Measurements from ENCODE around the gene ANKRD24.
"Not testable (repeated sequence)": the region's sequence is repeated elsewhere in the genome, so short reads cannot be mapped to it uniquely, and the experiment has no call there.

ANKRD24 gene

GRCh38 chr19:4199699-4200293, 17.3 kb downstream of the ANKRD24 start:
- DNase-seq, result no peak

GRCh38 chr19:4200940-4201542, 18.6 kb downstream of the ANKRD24 start:
- DNase-seq, result no peak

DNA sequence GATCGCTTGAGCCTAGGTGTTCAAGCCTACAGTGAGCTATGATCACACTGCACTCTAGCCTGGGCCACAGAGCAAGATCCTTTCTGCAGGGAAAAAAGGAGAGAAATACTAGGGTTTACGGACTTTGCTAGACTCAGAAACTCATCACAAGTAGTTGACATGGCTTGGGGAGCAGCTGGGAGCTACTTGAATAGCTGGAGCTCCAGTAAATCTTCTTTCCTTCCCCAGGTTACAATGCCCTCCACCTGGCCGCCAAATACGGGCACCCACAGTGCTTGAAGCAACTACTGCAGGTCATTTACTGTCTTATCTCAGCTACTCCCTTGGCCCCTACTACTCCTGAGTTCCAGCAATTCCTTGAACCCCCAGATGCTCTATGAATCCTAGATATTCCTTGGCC, 19.3 kb downstream of the ANKRD24 start:
- DNase-seq, result no peak

DNA sequence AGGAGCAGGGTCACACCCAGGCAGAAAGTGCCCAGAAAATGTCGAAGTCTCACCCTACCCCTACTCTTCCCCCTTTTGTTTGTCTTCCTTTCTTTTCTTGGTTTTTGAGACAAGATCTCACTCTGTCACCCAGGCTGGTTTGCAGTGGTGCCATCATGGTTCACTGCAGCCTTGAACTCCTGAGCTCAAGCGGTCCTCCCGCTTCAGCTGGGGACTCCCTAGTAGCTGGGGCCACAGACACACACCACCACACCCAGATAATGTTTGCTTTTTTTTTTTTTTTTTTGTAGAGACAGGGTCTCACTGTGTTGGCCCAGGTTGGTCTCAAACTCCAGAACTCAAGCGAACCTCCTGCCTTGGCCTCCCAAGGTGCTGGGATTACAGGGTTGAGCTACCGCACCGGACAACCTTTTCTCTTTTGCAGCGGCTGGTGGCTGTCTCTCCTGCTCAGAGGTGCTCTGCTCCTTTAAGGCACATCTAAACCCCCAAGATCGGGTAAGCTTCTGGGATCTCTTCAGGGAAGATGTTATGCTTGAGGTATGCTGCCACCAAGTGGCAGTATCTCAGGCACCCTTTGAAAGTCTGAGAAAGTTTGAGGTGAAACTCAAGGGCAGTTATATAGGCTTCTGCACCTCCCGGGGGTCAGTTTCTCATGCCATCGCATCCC, 24.5 kb downstream of the ANKRD24 start:
- DNase-seq, result peak; percentile 25

GRCh38 chr19:4208385-4209094, 26.1 kb downstream of the ANKRD24 start:
- peak; percentile 42 for DNase-seq

DNA sequence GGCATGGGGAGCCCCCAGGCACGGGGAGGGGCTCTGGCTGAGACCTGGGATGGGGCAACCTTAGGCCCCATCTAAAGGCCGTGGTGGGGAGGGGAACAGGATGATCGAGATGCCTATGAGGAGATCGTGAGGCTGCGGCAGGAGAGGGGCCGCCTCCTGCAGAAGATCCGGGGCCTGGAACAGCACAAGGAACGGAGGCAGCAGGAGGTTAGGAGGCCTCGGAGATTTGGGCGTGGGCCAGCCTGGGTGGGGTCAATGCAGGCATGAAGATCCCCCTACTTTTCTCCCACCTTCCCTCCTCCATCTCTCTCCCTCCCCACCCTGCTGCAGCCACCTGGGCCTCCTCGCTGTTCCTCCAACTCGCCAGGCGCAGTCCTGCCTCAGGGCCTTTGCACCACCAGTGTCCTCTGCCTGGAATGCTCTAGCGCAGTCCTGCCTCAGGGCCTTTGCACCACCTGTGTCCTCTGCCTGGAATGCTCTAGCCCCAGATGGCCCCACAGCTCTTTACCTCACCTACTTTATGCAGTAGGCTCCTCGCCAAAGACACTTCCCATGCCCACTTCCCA, 27.8 kb downstream of the ANKRD24 start:
- no peak for DNase-seq

DNA sequence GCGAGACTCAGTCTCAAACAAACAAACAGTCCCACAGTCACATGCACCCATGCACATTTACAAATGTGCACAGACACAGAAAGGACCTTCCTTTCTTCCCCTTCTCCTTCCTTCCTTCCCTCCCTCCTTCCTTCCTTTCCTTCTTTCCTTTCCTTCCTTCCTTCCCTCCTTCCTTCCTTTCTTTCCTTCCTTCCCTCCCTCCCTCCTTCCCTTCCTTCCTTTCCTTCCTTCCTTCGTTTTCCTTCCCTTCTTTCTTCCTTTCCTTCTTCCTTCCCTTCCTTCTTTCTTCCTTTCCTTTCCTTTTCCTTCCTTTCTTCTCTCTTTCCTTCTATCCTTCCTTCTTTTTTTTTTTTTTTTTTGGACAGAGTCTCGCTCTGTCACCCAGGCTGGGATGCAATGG, 30.6 kb downstream of the ANKRD24 start:
- no peak for DNase-seq

DNA sequence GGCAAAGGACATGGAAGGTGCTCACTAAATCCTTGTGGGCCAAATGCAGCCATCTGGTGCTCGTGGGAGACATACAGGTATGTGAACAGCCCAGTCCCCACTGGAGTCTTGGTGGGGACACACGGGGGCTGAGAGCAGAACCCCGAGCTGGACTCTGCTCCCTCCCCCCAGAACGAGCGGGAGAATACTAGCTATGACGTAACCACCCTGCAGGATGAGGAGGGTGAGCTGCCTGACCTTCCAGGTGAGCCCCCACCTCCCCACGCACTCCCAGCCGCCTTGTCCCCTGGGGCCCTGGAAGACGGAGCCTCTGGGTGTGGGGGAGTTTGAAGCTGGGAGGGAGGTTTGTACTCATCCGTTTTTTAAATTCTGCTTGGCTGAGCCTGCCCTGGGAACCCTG, 33.3 kb downstream of the ANKRD24 start:
- no peak for DNase-seq

DNA sequence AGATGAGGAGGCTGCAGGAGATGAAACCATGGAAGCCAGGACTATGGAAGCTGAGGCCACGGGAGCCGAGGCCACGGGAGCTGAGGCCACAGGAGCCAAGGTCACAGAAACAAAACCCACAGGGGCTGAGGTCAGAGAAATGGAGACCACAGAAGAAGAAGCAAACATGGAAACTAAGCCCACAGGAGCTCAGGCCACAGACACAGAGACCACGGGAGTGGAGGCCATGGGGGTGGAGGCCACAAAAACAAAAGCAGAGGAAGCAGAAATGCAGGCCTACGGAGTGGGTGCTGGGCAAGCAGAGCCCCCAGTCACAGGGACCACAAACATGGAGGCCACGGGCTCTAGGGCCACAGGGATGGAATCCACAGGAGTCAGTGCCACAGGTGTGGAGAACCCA, 34.4 kb downstream of the ANKRD24 start:
- DNase-seq, result no peak

DNA sequence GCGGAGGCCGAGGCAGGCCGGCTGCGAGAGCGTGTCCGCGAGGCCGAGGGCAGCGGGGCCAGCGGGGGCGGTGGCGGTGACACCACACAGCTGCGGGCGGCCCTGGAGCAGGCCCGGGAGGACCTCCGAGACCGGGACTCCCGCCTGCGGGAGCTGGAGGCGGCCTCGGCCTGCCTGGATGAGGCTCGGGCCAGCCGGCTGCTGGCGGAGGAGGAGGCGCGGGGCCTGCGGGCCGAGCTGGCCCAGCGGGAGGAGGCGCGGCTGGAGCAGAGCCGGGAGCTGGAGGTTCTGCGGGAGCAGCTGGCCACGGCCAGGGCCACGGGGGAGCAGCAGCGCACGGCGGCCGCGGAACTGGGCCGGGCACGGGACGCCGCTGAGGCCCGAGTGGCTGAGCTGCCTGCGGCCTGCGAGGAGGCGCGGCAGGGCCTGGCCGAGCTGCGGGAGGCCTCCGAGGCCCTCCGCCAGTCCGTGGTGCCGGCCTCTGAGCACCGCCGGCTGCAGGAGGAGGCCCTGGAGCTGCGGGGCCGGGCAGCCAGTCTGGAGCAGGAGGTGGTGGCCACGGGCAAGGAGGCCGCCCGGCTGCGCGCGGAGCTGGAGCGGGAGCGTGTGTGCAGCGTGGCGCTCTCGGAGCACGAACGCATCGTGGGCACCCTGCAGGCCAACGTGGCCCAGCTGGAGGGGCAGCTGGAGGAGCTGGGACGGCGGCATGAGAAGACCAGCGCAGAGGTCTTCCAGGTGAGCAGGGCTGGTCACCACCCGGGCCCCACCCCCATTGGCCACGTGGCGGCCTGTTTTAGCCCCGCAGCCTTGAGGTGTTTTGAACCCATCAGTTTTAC, 35.2 kb downstream of the ANKRD24 start:
- no peak for DNase-seq

DNA sequence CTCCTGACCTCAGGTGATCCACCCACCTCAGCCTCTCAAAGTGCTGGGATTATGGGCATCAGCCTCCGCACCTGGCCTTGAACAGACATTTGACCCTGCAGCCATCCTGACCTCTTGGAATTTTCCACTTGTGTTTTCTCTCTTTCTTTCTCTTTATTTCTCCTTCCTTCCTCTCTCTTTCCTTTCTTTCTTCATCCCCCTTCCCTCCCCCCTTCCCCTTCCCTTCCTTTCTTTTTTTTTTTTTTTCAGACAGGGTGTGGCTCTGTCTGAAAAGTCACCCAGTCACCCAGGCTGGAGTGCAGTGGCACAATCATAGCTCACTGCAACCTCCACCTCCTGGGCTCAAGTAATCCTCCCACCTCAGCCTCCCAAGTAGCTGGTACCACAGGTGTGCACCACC, 36.0 kb downstream of the ANKRD24 start:
- DNase-seq, result not testable (repeated sequence)

GRCh38 chr19:4220188-4220587, 37.7 kb downstream of the ANKRD24 start:
- DNase-seq, result no peak

GRCh38 chr19:4224470-4224869, 42.0 kb downstream of the ANKRD24 start:
- DNase-seq, result no peak

DNA sequence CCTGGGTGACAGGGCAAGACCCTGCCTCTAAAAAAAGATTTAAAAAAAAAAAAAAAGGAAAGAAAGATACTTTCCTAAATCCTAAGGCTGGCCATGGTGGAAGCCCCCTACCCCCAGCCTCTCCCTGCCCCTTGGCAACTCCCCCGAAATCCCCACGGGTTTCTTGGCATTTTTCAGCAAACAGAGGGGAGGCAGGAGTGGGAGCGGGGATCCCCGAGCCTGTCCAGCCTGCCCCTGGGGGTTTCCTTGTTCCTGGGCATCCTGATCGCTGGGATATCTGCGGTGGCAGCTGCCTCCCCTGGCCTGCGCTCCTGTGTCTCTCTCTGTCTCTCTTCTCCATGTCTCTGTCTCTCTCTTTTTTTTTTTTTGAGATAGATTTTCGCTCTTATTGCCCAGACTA, 43.4 kb downstream of the ANKRD24 start:
- no peak for DNase-seq

DNA sequence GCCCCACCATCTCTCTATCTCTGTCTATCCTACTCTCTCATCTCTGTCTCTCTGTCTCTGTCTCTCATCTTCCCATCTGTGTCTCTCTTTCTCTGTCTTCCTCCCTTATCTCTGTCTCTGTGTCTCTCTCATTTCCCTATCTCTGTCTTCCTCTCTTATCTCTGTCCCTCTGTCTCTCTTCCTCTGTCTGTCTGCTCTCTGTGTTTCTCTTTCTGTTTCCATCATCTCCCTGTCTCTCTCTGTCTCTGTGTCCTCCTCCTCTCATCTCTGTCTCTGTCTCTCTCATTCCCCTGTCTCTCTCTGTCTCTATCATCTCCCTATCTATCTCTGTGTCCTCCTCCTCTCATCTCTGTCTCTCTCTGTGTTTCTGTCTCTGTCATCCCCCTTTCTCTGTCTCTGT, 45.3 kb downstream of the ANKRD24 start:
- no peak for DNase-seq

DNA sequence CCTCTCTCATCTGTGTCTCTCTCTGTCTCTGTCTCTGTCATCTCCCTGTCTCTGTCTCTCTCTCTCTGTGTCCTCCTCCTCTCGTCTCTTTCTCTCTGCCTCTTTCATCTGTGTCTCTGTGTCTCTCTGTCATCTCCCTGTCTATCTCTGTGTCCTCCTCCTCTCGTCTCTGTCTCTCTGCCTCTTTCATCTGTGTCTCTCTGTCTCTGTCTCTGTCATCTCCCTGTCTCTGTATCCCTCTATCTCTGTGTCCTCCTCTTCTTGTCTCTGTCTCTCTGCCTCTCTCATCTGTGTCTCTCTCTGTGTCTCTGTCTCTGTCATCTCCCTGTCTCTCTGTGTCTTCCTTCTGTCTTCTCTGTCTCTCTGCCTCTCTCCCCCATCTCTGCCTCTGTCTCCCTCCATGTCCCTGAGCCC, 46.3 kb downstream of the ANKRD24 start:
- no peak for DNase-seq

- DNase-seq, result no peak
Observed at GRCh38 chr19:4229179-4229931, 46.9 kb downstream of the ANKRD24 start, which contains the start of gene EBI3. Gene EBI3, plus strand, starts transcription at chr19:4229523. Its CDS starts 28 bp downstream, at chr19:4229551.

DNA sequence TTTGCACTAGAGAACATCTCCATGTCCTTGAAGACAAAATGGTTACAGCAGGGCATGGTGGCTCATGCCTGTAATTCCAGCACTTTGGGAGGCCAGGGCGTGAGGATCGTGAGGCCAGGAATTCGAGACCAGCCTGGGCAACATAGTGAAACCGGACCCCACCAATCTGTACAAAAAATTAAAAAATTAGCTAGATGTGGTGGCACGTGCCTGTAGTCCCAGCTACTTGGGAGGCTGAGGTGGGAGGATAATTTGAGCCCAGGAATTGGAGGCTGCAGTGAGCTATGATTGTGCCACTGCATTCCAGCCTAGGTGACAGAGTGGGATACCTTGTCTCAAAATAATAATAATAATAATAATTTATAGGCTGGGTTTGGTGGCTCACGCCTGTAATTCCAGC, 47.7 kb downstream of the ANKRD24 start:
- DNase-seq, result not testable (repeated sequence)

GRCh38 chr19:4231521-4231920, 49.0 kb downstream of the ANKRD24 start:
- not testable (repeated sequence) for DNase-seq

- not testable (repeated sequence) for DNase-seq
Observed at GRCh38 chr19:4232139-4232538, 49.6 kb downstream of the ANKRD24 start.

DNA sequence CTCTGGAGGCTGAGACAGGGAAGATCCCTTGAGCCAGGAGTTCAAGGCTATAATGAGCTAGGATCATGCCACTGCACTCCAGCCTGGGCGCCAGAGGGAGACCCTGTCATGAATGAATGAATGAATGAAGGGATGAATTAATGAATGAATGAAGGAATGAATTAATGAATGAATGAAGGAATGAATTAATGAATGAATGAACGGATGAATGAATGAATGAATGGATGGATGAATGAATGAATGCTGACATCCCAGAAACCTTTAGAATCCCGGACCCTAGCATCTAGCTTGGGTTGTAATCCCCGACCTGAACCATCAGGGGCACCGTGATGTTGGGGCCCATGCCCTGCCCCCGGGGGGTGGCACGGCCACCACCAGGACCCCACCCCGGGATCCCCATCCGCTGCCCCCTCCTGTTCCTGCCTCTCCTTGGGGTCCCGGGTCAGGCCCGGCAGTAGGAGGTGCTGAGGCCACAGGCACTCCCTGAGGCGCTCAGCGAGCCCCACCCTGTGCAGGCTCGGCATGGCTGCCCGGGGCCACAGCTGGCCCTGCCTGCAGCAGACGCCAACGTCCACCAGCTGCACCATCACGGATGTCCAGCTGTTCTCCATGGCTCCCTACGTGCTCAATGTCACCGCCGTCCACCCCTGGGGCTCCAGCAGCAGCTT, 50.3 kb downstream of the ANKRD24 start:
- DNase-seq, result no peak
